GM12878 (cell line): Measurements from ENCODE around the gene MMP20. TPM values are rescaled to one million over a fixed set of nuclear protein-coding genes. Genes with fewer than 3 reads are reported as not detected.

Experiments used
- ATAC-seq: fragments of 200-7000 bp; cut with Tn5 transposase; 3 replicates; pipeline ENCODE4 v1.9.1; 2020; ENCODE audit warnings: mild to moderate bottlenecking, moderate library complexity
- BruUV-seq: library from RNA; stranded (reverse); fragments of 400-500 nt; replicated peaks from 2 replicates; lab custom pipeline; 2021; lab: Mats Ljungman, UMichigan
- CTCF ChIA-PET: fragments of 300-600 bp; sonication (Branson Sonifier 250); formaldehyde crosslinking; extraction: SDS; loops from one replicate; lab custom pipeline; 2021; ENCODE audit warnings: inconsistent platforms; lab: Yijun Ruan, JAX
- POLR2A ChIA-PET: fragments of 350-600 bp; formaldehyde crosslinking; extraction: SDS; loops from one replicate; lab custom pipeline; 2021; ENCODE audit warnings: inconsistent platforms; lab: Charles Lee
- RAD21 ChIA-PET: fragments of 300-600 bp; sonication (Branson Sonifier 250); formaldehyde crosslinking; loops from one replicate; lab custom pipeline; 2023; ENCODE audit warnings: antibody characterized with exemption; ENCODE audit not compliant: unreplicated experiment; lab: Charles Lee
- SMC1A ChIA-PET: fragments of 300-600 bp; sonication (Branson Sonifier 250); formaldehyde crosslinking; loops from one replicate; lab custom pipeline; 2023; ENCODE audit not compliant: unreplicated experiment, uncharacterized antibody; lab: Charles Lee
- DNase-seq: peaks from one replicate; pipeline ENCODE4 v3.0.0-alpha.2; 2011; ENCODE audit warnings: low read depth, low spot score
- FAIRE-seq: peaks from 3 replicates; lab custom pipeline; 2011; peaks lifted over from hg19 to GRCh38; lab: Jason Lieb, UNC
- H2AFZ ChIP-seq: 2 replicates; pipeline ENCODE4 v1.6.0; 2011; ENCODE audit warnings: low read depth, low read length, control low read depth; ENCODE audit not compliant: control insufficient read depth
- H3K27ac ChIP-seq: 2 replicates; pipeline ENCODE4 v1.5.1; 2011; ENCODE audit warnings: control low read depth; ENCODE audit not compliant: control insufficient read depth, insufficient read depth
- H3K27me3 ChIP-seq, 2 experiments: replicated peaks in 1 of 2; 2 replicates each; pipeline versions ENCODE4 v1.6.0 to v1.6.1; 2011; ENCODE audit warnings: low read length in 1 of 2; ENCODE audit not compliant: control insufficient read depth in 2 of 2, insufficient read depth in 2 of 2
- H3K36me3 ChIP-seq, 2 experiments: 2 replicates each; pipeline ENCODE4 v1.5.1; 2011; ENCODE audit warnings: low read length in 1 of 2; ENCODE audit not compliant: control insufficient read depth in 2 of 2, insufficient read depth in 2 of 2
- H3K4me1 ChIP-seq: 2 replicates; pipeline ENCODE4 v1.6.1; 2011; ENCODE audit warnings: mild to moderate bottlenecking, low read length, moderate library complexity, mixed read lengths; ENCODE audit not compliant: control insufficient read depth, insufficient read depth
- H3K4me2 ChIP-seq: 2 replicates; pipeline ENCODE4 v1.6.0; 2011; ENCODE audit warnings: control low read depth; ENCODE audit not compliant: control insufficient read depth, insufficient read depth
- H3K4me3 ChIP-seq: fragments of 200-600 bp; sonication (generic); 2 replicates; pipeline ENCODE4 v1.5.1; 2016
- H3K79me2 ChIP-seq: 2 replicates; pipeline ENCODE4 v1.6.0; 2011; ENCODE audit warnings: low read length; ENCODE audit not compliant: control insufficient read depth, insufficient read depth
- H3K9ac ChIP-seq: 2 replicates; pipeline ENCODE4 v1.8.0; 2011; ENCODE audit warnings: low read length, control low read depth, mixed read lengths; ENCODE audit not compliant: control insufficient read depth, insufficient read depth
- H3K9me3 ChIP-seq: replicated peaks from 3 replicates; pipeline ENCODE4 v1.5.1; 2011; ENCODE audit warnings: mild to moderate bottlenecking, low read length; ENCODE audit not compliant: control insufficient read depth, insufficient read depth
- H4K20me1 ChIP-seq: 2 replicates; pipeline ENCODE4 v1.6.0; 2011; ENCODE audit not compliant: control insufficient read depth, insufficient read depth
- CREB1 ChIP-seq: IDR thresholded peaks from 2 replicates; pipeline ENCODE4 v1.6.1; 2012; ENCODE audit warnings: low read depth, mild to moderate bottlenecking, inconsistent platforms
- KAT2A ChIP-seq: conservative IDR thresholded peaks from 2 replicates; pipeline ENCODE4 v1.6.1; 2011; ENCODE audit warnings: low read depth, low read length; ENCODE audit not compliant: control insufficient read depth
- NRF1 ChIP-seq: conservative IDR thresholded peaks from 2 replicates; pipeline ENCODE4 v1.6.1; 2011; ENCODE audit warnings: mild to moderate bottlenecking, low read depth, low read length, improper control_type of control experiment
- ZZZ3 ChIP-seq: IDR thresholded peaks from 2 replicates; pipeline ENCODE4 v1.6.1; 2011; ENCODE audit warnings: low read depth; ENCODE audit not compliant: control insufficient read depth, insufficient read length
- WGBS: methylation state at CpG from one replicate; pipeline ENCODE4 v1.1.6; 2016; ENCODE audit warnings: low lambda C conversion rate; ENCODE audit not compliant: insufficient replicate concordance, insufficient coverage; ENCODE audit errors: missing lambda C conversion rate; 5-methylcytosine and 5-hydroxymethylcytosine counted together
- in situ Hi-C: fragments of 300-500 bp; cut with MboI; formaldehyde crosslinking; loops from 9 replicates; pipeline ENCODE4 v1.14.3; 2018; ENCODE audit warnings: mixed read lengths
- intact Hi-C: fragments of 100-400 bp; cut with micrococcal nuclease; formaldehyde crosslinking; loops from one replicate; pipeline ENCODE4 v1.14.2; 2022; ENCODE audit not compliant: unreplicated experiment
- polyA plus RNA-seq, 11 experiments: library from polyadenylated mRNA; depleted of rRNA in 4 of 11; unstranded in 6 of 11; stranded (reverse) in 5 of 11; fragments of >200 nt; fragmentation: Nextera tagmentation in 4 of 11; fragmentation: Illumina TruSeq in 1 of 11; extraction: Ambion mirVana in 4 of 11; extraction: Trizol in 1 of 11; gene quantifications; 1 replicate in 1 of 11; 2 replicates in 10 of 11; pipeline versions ENCODE4 v1.2.1 to v1.2.3, GENCODE V29; 2011 to 2016; ENCODE audit warnings: inconsistent platforms in 2 of 11, missing spikeins in 2 of 11, low read depth in 1 of 11
- total RNA-seq, 4 experiments: library from RNA; depleted of rRNA in 3 of 4; stranded (reverse); fragments of >200 nt in 3 of 4; fragmentation: Illumina TruSeq in 1 of 4; extraction: Trizol in 1 of 4; gene quantifications; 2 replicates each; pipeline versions ENCODE4 v1.2.1 to v1.2.3, GENCODE V29; 2013 to 2021
- TF ChIP-seq, protein P1 (sequence below): IDR thresholded peaks from 2 replicates; pipeline ENCODE4 v1.6.1; 2012; ENCODE audit warnings: low read length, inconsistent platforms
- TF ChIP-seq, protein P2 (sequence below): fragments of 450-650 bp; IDR thresholded peaks from 2 replicates; pipeline ENCODE4 v1.6.1; 2016; ENCODE audit warnings: mild to moderate bottlenecking, moderate library complexity, borderline replicate concordance

The MMP20 gene
- total and polyA plus RNA-seq, 10 of the 15 experiments (the other 5 are each of a cell fraction or from before 2014, with no cell fraction given) = 0.10 to 0.57 (median 0.19) TPM; not detected in 2

DNA sequence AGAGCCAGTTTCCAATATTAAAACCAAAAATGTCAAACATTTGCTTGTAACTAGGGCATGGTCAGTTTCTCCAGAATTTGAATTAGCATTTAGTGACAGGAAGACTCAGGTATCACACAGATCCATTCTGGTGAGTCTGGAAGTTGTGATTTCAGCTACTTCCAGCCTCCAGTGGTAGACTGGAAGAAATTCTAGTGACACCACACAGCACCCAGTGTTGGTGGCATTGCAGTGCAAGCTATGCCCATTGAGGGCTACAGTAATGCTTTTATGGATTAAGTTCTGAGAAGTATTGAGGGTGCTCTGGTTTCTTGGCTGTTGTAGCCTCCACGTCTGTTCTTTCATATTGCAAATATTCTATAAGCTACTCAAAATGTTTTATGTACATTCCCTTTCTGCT, 31.4 kb upstream of the MMP20 start:
- POLR2A ChIA-PET = no interaction called here
- WGBS = 25% methylated on average over 1 of the region's 1 CpG

More for the DNA sequence above, 31.4 kb upstream of the MMP20 start:
- ChIA-PET SMC1A (interaction anchor here (1.1 kb wide), 1 partner anchor 10 kb away, joined by 4 read pairs; no protein-coding TSS in a partner anchor), RAD21 (no interaction called here), CTCF (interaction anchor here (0.6 to 2.5 kb wide), 2 partner anchors 10 to 40 kb away, joined by 3 to 23 read pairs; no protein-coding TSS in a partner anchor)
- Histone ChIP-seq H3K4me3 (no peak overlapping the region), H3K27ac (no peak overlapping the region), H2AFZ (no peak overlapping the region), H3K36me3 (no peaks in the 10 kb centered on the region), H4K20me1 (no peaks in the 10 kb centered on the region), H3K79me2 (no peaks in the 10 kb centered on the region), H3K27me3 (no peaks in the 10 kb centered on the region; a peak in 2 of 4 replicates), H3K4me1 (no peaks in the 10 kb centered on the region), H3K9ac (no peak overlapping the region), H3K4me2 (no peak overlapping the region), H3K9me3 (no peaks in the 10 kb centered on the region; the same call in 2 of the 3 replicates)
- ATAC-seq = no peak
- intact Hi-C loops (no loop called here), in situ Hi-C loops (loop anchor here (25.0 kb wide), 1 partner anchor 794 kb away; no protein-coding TSS in a partner anchor)
- BruUV-seq = no TSS peak
- FAIRE-seq = no peak
- TF ChIP-seq, protein P1, sequence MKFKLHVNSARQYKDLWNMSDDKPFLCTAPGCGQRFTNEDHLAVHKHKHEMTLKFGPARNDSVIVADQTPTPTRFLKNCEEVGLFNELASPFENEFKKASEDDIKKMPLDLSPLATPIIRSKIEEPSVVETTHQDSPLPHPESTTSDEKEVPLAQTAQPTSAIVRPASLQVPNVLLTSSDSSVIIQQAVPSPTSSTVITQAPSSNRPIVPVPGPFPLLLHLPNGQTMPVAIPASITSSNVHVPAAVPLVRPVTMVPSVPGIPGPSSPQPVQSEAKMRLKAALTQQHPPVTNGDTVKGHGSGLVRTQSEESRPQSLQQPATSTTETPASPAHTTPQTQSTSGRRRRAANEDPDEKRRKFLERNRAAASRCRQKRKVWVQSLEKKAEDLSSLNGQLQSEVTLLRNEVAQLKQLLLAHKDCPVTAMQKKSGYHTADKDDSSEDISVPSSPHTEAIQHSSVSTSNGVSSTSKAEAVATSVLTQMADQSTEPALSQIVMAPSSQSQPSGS = no peak
- TF ChIP-seq NRF1 (no peak), CREB1 (no peak), ZZZ3 (no peak), KAT2A (no peak)
- TF ChIP-seq, protein P2, sequence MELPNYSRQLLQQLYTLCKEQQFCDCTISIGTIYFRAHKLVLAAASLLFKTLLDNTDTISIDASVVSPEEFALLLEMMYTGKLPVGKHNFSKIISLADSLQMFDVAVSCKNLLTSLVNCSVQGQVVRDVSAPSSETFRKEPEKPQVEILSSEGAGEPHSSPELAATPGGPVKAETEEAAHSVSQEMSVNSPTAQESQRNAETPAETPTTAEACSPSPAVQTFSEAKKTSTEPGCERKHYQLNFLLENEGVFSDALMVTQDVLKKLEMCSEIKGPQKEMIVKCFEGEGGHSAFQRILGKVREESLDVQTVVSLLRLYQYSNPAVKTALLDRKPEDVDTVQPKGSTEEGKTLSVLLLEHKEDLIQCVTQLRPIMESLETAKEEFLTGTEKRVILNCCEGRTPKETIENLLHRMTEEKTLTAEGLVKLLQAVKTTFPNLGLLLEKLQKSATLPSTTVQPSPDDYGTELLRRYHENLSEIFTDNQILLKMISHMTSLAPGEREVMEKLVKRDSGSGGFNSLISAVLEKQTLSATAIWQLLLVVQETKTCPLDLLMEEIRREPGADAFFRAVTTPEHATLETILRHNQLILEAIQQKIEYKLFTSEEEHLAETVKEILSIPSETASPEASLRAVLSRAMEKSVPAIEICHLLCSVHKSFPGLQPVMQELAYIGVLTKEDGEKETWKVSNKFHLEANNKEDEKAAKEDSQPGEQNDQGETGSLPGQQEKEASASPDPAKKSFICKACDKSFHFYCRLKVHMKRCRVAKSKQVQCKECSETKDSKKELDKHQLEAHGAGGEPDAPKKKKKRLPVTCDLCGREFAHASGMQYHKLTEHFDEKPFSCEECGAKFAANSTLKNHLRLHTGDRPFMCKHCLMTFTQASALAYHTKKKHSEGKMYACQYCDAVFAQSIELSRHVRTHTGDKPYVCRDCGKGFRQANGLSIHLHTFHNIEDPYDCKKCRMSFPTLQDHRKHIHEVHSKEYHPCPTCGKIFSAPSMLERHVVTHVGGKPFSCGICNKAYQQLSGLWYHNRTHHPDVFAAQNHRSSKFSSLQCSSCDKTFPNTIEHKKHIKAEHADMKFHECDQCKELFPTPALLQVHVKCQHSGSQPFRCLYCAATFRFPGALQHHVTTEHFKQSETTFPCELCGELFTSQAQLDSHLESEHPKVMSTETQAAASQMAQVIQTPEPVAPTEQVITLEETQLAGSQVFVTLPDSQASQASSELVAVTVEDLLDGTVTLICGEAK = no peak
- DNase-seq = no peak
